ENCODE results near the gene ZNF264. TPM values are rescaled to one million over a fixed set of nuclear protein-coding genes. Genes with fewer than 3 reads are reported as not detected.

ZNF264 gene
- total and polyA plus RNA-seq, 11 donors = 3.4 to 30.1 (median 17.4) TPM

- no peak overlapping the region for H3K4me3 ChIP-seq
- H3K4me1 ChIP-seq = peaks cover 0 to 32% (median 17%) of the 10 kb centered on the region in 12 donors
- WGBS, 4 donors = 85 to 98% (median 93%) methylated on average over 5 of the region's 5 CpGs
- no peaks in the 10 kb centered on the region for H3K9me3 ChIP-seq
- ATAC-seq (no peak), DNase-seq (no peak)
- intact Hi-C loops (cut with DNase I) = loop anchor here in 6 of 10 donors (5.0 to 10.0 kb wide), 5 partner anchors 34 to 138 kb away; partner anchors contain the start of genes ZNF264 (in 1 of the 6), ZNF304 (in 1 of the 6) and ZNF460 (in 1 of the 6)
- TF ChIP-seq POLR2A (IDR thresholded peaks at IDR 0.05) = no peak
- TF ChIP-seq CTCF (IDR thresholded peaks at IDR 0.05) = no peak
- H3K27ac ChIP-seq = no peak overlapping the region
- H3K36me3 ChIP-seq = peaks cover 0 to 47% (median 38%) of the 10 kb centered on the region in 9 donors
- H3K27me3 ChIP-seq = no peaks in the 10 kb centered on the region
These were observed 51.5 kb downstream of the ZNF264 start for GRCh38 chr19:57242821-57243220.

GRCh38 chr19:57244513-57244912 lies 53.2 kb downstream of the ZNF264 start:
- Histone ChIP-seq H3K27ac (no peak overlapping the region), H3K4me3 (no peak overlapping the region), H3K36me3 (peaks cover 0 to 63% (median 54%) of the 10 kb centered on the region in 9 donors), H3K9me3 (no peaks in the 10 kb centered on the region), H3K4me1 (peaks cover 0 to 32% (median 17%) of the 10 kb centered on the region in 12 donors), H3K27me3 (no peaks in the 10 kb centered on the region)
- no peak for TF ChIP-seq CTCF (IDR thresholded peaks at IDR 0.05)
- no peak for TF ChIP-seq POLR2A (IDR thresholded peaks at IDR 0.05)
- DNase-seq (no peak), ATAC-seq (no peak)
- WGBS, 4 donors = 78 to 92% (median 87%) methylated on average over 5 of the region's 5 CpGs
- intact Hi-C loops (cut with DNase I) = loop anchor here in 6 of 10 donors (5.0 to 10.0 kb wide), 5 partner anchors 33 to 140 kb away; partner anchors contain the start of genes ZNF264 (in 1 of the 6), ZNF304 (in 1 of the 6) and ZNF460 (in 1 of the 6)

- TF ChIP-seq CTCF (IDR thresholded peaks at IDR 0.05) = no peak
- no peak for TF ChIP-seq POLR2A (IDR thresholded peaks at IDR 0.05)
- peaks cover 0 to 66% (median 57%) of the 10 kb centered on the region in 9 donors for H3K36me3 ChIP-seq
- no peaks in the 10 kb centered on the region for H3K27me3 ChIP-seq
- H3K4me1 ChIP-seq = peaks cover 0 to 28% (median 15%) of the 10 kb centered on the region in 12 donors
- ATAC-seq (no peak), DNase-seq (no peak)
- no peak overlapping the region for H3K27ac ChIP-seq
- H3K4me3 ChIP-seq = no peak overlapping the region
- H3K9me3 ChIP-seq = no peaks in the 10 kb centered on the region
- 92 to 98% (median 95%) methylated on average over 5 of the region's 5 CpGs for WGBS, 4 donors
- intact Hi-C loops (cut with DNase I) = loop anchor here in 1 of 10 donors (10.0 kb wide), 1 partner anchor 140 kb away; no protein-coding TSS in a partner anchor
These were observed 53.8 kb downstream of the ZNF264 start for GRCh38 chr19:57245066-57245465.

GRCh38 chr19:57245959-57246358 lies 54.7 kb downstream of the ZNF264 start:
- Histone ChIP-seq H3K36me3 (peaks cover 0 to 75% (median 66%) of the 10 kb centered on the region in 9 donors), H3K4me1 (peaks cover 0 to 26% (median 15%) of the 10 kb centered on the region in 12 donors), H3K9me3 (no peaks in the 10 kb centered on the region), H3K27ac (no peak overlapping the region), H3K27me3 (no peaks in the 10 kb centered on the region), H3K4me3 (no peak overlapping the region)
- TF ChIP-seq POLR2A (IDR thresholded peaks at IDR 0.05) = no peak
- TF ChIP-seq CTCF (IDR thresholded peaks at IDR 0.05) = no peak
- intact Hi-C loops (cut with DNase I) = loop anchor here in 1 of 10 donors (10.0 kb wide), 1 partner anchor 141 kb away; no protein-coding TSS in a partner anchor
- ATAC-seq (no peak), DNase-seq (no peak)
- 83 to 92% (median 86%) methylated on average over 6 of the region's 6 CpGs for WGBS, 4 donors

All from heart left ventricle (tissue), 16 donors.